ENCODE measurements around the gene DLG2. TPM values are rescaled to one million over a fixed set of nuclear protein-coding genes. Genes with fewer than 3 reads are reported as not detected.
"Not testable (repeated sequence)": the region's sequence is repeated elsewhere in the genome, so short reads cannot be mapped to it uniquely, and the experiment has no call there.

Gene DLG2
- total RNA-seq, 2 experiments from 2014 or later = 2.0 to 2.1 TPM

DNA sequence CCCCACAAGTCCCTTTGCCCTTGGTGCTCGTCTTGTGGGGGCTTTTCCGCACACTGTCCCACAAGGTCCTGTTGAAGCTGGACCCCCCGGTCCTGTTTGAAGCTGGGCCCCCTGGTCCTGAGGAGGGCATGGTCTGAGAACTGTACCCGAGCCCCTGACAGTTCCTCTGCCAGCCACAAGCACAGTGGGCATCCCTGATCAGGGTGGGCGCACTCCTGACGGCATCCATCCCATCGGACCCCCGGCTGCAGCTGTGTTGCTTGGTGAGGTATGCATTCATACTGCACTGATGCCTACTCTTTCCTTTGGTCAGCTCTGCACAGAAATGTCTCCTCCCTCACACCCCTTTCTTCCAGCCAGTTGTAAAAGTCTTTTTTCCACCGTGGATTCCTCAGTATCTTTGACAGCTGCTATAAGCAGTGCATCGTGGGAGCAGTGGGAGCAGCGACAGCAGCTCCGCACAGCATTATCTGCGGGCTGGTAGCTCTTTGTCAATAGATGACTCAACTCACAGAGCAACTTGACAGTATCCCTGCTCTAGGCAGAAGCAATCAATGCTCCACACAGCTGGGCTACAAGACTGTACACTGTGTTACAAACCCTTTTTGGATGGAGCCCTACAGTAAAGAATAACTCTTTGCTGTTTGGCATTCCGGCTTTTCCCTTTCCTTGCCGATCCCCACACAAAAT, 1310.1 kb downstream of the DLG2 start:
- no peak for ATAC-seq (ENCODE audit: poor library complexity)
- Mint-ChIP-seq H3K4me3 (no peak overlapping the region), H3K9me3 (peaks cover 2% of the 10 kb centered on the region), H3K36me3 (ENCODE audit: low read depth) (no peaks in the 10 kb centered on the region), H3K4me1 (ENCODE audit: low read depth) (no peaks in the 10 kb centered on the region), H3K27me3 (no peaks in the 10 kb centered on the region), H3K27ac (no peak overlapping the region)
- DNase-seq = peak in 1 of 14 experiments; percentile 3
- Histone ChIP-seq H3K27me3 (ENCODE audit: control insufficient read depth in 1 of 2, insufficient read depth in 2 of 2, low read length in 2 of 2) (no peaks in the 10 kb centered on the region), H3K27ac (ENCODE audit: low read depth in 1 of 2, low read length in 2 of 2) (no peak overlapping the region), H3K9me3 (ENCODE audit: control insufficient read depth in 1 of 2, insufficient read depth in 1 of 2, low read length in 2 of 2) (peaks cover 0 to 7% of the 10 kb centered on the region in 2 experiments), H3K4me3 (ENCODE audit: low read length) (no peak overlapping the region), H3K36me3 (ENCODE audit: insufficient read depth, low read length) (no peaks in the 10 kb centered on the region), H3K4me1 (ENCODE audit: insufficient read depth, low read length) (no peaks in the 10 kb centered on the region)
- POLR2A ChIA-PET = no interaction called here
- CTCF ChIA-PET = no interaction called here
- TF ChIP-seq, protein P1, sequence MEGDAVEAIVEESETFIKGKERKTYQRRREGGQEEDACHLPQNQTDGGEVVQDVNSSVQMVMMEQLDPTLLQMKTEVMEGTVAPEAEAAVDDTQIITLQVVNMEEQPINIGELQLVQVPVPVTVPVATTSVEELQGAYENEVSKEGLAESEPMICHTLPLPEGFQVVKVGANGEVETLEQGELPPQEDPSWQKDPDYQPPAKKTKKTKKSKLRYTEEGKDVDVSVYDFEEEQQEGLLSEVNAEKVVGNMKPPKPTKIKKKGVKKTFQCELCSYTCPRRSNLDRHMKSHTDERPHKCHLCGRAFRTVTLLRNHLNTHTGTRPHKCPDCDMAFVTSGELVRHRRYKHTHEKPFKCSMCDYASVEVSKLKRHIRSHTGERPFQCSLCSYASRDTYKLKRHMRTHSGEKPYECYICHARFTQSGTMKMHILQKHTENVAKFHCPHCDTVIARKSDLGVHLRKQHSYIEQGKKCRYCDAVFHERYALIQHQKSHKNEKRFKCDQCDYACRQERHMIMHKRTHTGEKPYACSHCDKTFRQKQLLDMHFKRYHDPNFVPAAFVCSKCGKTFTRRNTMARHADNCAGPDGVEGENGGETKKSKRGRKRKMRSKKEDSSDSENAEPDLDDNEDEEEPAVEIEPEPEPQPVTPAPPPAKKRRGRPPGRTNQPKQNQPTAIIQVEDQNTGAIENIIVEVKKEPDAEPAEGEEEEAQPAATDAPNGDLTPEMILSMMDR (IDR thresholded peaks at IDR 0.05) = no peak
- intact Hi-C loops (cut with DNase I, micrococcal nuclease) = no loop called here

DNA sequence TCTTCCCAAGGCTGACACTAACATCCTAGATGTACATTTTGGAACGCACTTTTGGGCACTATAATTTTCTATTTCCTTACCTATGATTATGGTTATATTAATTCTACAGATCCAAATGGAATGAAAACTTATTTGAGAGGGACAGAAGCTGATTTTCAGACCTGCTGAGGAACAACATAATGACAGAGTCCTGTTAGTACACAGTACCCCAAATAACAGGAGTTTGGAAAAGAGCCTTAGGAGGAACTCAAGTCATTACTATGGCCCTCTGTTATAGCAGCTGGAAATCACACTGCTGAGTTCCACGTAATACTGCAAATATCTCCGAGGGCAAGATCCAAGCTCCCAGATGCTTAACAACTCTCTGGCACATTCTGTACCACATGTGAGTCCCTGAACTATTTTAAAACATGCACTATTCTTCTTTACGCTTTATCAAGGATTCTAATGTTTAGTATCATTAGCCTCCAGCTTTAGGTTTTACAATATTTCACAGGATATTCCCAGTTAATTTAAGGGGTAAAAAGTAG, 1313.2 kb downstream of the DLG2 start:
- Histone ChIP-seq H3K4me1 (ENCODE audit: insufficient read depth, low read length) (no peaks in the 10 kb centered on the region), H3K36me3 (ENCODE audit: insufficient read depth, low read length) (no peaks in the 10 kb centered on the region), H3K4me3 (ENCODE audit: low read length) (no peak overlapping the region), H3K27me3 (ENCODE audit: control insufficient read depth in 1 of 2, insufficient read depth in 2 of 2, low read length in 2 of 2) (no peaks in the 10 kb centered on the region), H3K9me3 (ENCODE audit: control insufficient read depth in 1 of 2, insufficient read depth in 1 of 2, low read length in 2 of 2) (peaks cover 0 to 8% of the 10 kb centered on the region in 2 experiments), H3K27ac (ENCODE audit: low read depth in 1 of 2, low read length in 2 of 2) (no peak overlapping the region)
- Mint-ChIP-seq H3K27ac (no peak overlapping the region), H3K4me3 (no peak overlapping the region), H3K9me3 (peaks cover 2% of the 10 kb centered on the region), H3K27me3 (no peaks in the 10 kb centered on the region), H3K36me3 (ENCODE audit: low read depth) (no peaks in the 10 kb centered on the region), H3K4me1 (ENCODE audit: low read depth) (no peaks in the 10 kb centered on the region)
- ChIA-PET POLR2A (no interaction called here), CTCF (no interaction called here)
- ATAC-seq (ENCODE audit: poor library complexity) (no peak), DNase-seq (no peak)
- TF ChIP-seq, protein P1 (IDR thresholded peaks at IDR 0.05) = no peak
- intact Hi-C loops (cut with DNase I, micrococcal nuclease) = no loop called here

GRCh38 chr11:84310268-84310667, 1316.9 kb downstream of the DLG2 start:
- DNase-seq = no peak
- Histone ChIP-seq H3K27me3 (ENCODE audit: control insufficient read depth in 1 of 2, insufficient read depth in 2 of 2, low read length in 2 of 2) (no peaks in the 10 kb centered on the region), H3K4me1 (ENCODE audit: insufficient read depth, low read length) (no peaks in the 10 kb centered on the region), H3K36me3 (ENCODE audit: insufficient read depth, low read length) (no peaks in the 10 kb centered on the region), H3K9me3 (ENCODE audit: control insufficient read depth in 1 of 2, insufficient read depth in 1 of 2, low read length in 2 of 2) (peaks cover 0 to 15% of the 10 kb centered on the region in 2 experiments), H3K27ac (ENCODE audit: low read depth in 1 of 2, low read length in 2 of 2) (no peak overlapping the region), H3K4me3 (ENCODE audit: low read length) (no peak overlapping the region)
- Mint-ChIP-seq H3K27ac (no peak overlapping the region), H3K4me3 (no peak overlapping the region), H3K9me3 (peaks cover 2% of the 10 kb centered on the region), H3K36me3 (ENCODE audit: low read depth) (no peaks in the 10 kb centered on the region), H3K27me3 (no peaks in the 10 kb centered on the region), H3K4me1 (ENCODE audit: low read depth) (no peaks in the 10 kb centered on the region)
- no peak for ATAC-seq (ENCODE audit: poor library complexity)
- TF ChIP-seq, protein P1 (IDR thresholded peaks at IDR 0.05) = no peak
- intact Hi-C loops (cut with DNase I, micrococcal nuclease) = no loop called here
- CTCF ChIA-PET = no interaction called here
- POLR2A ChIA-PET = no interaction called here

- H3K27me3 ChIP-seq (ENCODE audit: control insufficient read depth in 1 of 2, insufficient read depth in 2 of 2, low read length in 2 of 2); H3K9me3 Mint-ChIP-seq; H3K27me3 Mint-ChIP-seq; H3K27ac ChIP-seq (ENCODE audit: low read depth in 1 of 2, low read length in 2 of 2); H3K4me1 Mint-ChIP-seq (ENCODE audit: low read depth); intact Hi-C loops (cut with DNase I, micrococcal nuclease); H3K36me3 ChIP-seq (ENCODE audit: insufficient read depth, low read length); POLR2A ChIA-PET; H3K4me3 ChIP-seq (ENCODE audit: low read length); ATAC-seq (ENCODE audit: poor library complexity); H3K36me3 Mint-ChIP-seq (ENCODE audit: low read depth); H3K4me3 Mint-ChIP-seq; H3K4me1 ChIP-seq (ENCODE audit: insufficient read depth, low read length); H3K27ac Mint-ChIP-seq; CTCF ChIA-PET: not testable (repeated sequence)
- peaks cover 0 to 15% of the 10 kb centered on the region in 2 experiments for H3K9me3 ChIP-seq (ENCODE audit: control insufficient read depth in 1 of 2, insufficient read depth in 1 of 2, low read length in 2 of 2)
- DNase-seq = peak in 1 of 14 experiments; percentile 7
These were observed 1318.7 kb downstream of the DLG2 start for GRCh38 chr11:84308491-84308890.
